Measurements from ENCODE around the gene EXOSC5.

GRCh38 chr19:41352279-41352608 lies 44.9 kb downstream of the EXOSC5 start:
- TF ChIP-seq CTCF (IDR thresholded peaks at IDR 0.05; ENCODE audit: low read depth, low read length), result no peak
- no peak for TF ChIP-seq EZH2phosphoT487 (IDR thresholded peaks at IDR 0.05; ENCODE audit: low read depth)
